Astrocyte (in vitro differentiated cells and primary cell): ENCODE data around the gene PRKG1. TPM values are rescaled to one million over a fixed set of nuclear protein-coding genes. Genes with fewer than 3 reads are reported as not detected.

Experiments used
- DNase-seq: peaks from one replicate; pipeline ENCODE4 v3.0.0-alpha.2; 2010; ENCODE audit warnings: low read depth
- FAIRE-seq: peaks from 2 replicates; lab custom pipeline; 2011; peaks lifted over from hg19 to GRCh38; lab: Jason Lieb, UNC
- H2AFZ ChIP-seq: 2 replicates; pipeline ENCODE4 v1.6.0; 2012; ENCODE audit warnings: low read depth, low read length, inconsistent platforms
- H3K27ac ChIP-seq: 2 replicates; pipeline ENCODE4 v1.5.1; 2011; ENCODE audit warnings: low read depth, low read length, inconsistent platforms
- H3K27me3 ChIP-seq: 2 replicates; pipeline ENCODE4 v1.6.0; 2011; ENCODE audit warnings: low read length, inconsistent platforms; ENCODE audit not compliant: insufficient read depth
- H3K36me3 ChIP-seq: 2 replicates; pipeline ENCODE4 v1.5.1; 2011; ENCODE audit warnings: low read length, inconsistent platforms; ENCODE audit not compliant: insufficient read depth
- H3K4me1 ChIP-seq: 2 replicates; pipeline ENCODE4 v1.5.1; 2011; ENCODE audit warnings: low read length, inconsistent platforms; ENCODE audit not compliant: insufficient read depth
- H3K4me2 ChIP-seq: 2 replicates; pipeline ENCODE4 v1.6.0; 2012; ENCODE audit warnings: low read length, inconsistent platforms
- H3K4me3 ChIP-seq: 2 replicates; pipeline ENCODE4 v1.5.1; 2011; ENCODE audit warnings: low read depth, mild to moderate bottlenecking, low read length, inconsistent platforms; ENCODE audit not compliant: insufficient read depth
- H3K79me2 ChIP-seq: 2 replicates; pipeline ENCODE4 v1.6.0; 2012; ENCODE audit warnings: mild to moderate bottlenecking, low read length, inconsistent platforms; ENCODE audit not compliant: insufficient read depth
- H3K9ac ChIP-seq: 2 replicates; pipeline ENCODE4 v1.6.0; 2012; ENCODE audit warnings: mild to moderate bottlenecking, low read length, inconsistent platforms
- H3K9me3 ChIP-seq: 2 replicates; pipeline ENCODE4 v1.5.1; 2012; ENCODE audit warnings: low read depth, mild to moderate bottlenecking, low read length, inconsistent platforms; ENCODE audit not compliant: insufficient read depth
- H4K20me1 ChIP-seq: 2 replicates; pipeline ENCODE4 v1.6.0; 2012; ENCODE audit warnings: low read length, inconsistent platforms; ENCODE audit not compliant: insufficient read depth
- H3K27ac Mint-ChIP-seq: one replicate; pipeline ENCODE4 v1.8.0; 2021; ENCODE audit warnings: mild to moderate bottlenecking, mixed read lengths; ENCODE audit not compliant: unreplicated experiment
- H3K27me3 Mint-ChIP-seq: one replicate; pipeline ENCODE4 v1.8.0; 2021; ENCODE audit warnings: low read depth, mixed read lengths; ENCODE audit not compliant: unreplicated experiment
- H3K36me3 Mint-ChIP-seq: one replicate; pipeline ENCODE4 v1.8.0; 2021; ENCODE audit warnings: low read depth, mixed read lengths; ENCODE audit not compliant: unreplicated experiment
- H3K4me1 Mint-ChIP-seq: one replicate; pipeline ENCODE4 v1.8.0; 2021; ENCODE audit warnings: low read depth, mixed read lengths; ENCODE audit not compliant: unreplicated experiment
- H3K4me3 Mint-ChIP-seq: one replicate; pipeline ENCODE4 v1.8.0; 2021; ENCODE audit warnings: mild to moderate bottlenecking, moderate library complexity, mixed read lengths; ENCODE audit not compliant: unreplicated experiment
- H3K9me3 Mint-ChIP-seq: one replicate; pipeline ENCODE4 v1.8.0; 2021; ENCODE audit warnings: mild to moderate bottlenecking, mixed read lengths; ENCODE audit not compliant: unreplicated experiment
- CTCF ChIP-seq: IDR thresholded peaks from 2 replicates; pipeline ENCODE4 v1.5.1; 2011; ENCODE audit warnings: low read depth, mild to moderate bottlenecking, inconsistent platforms, low read length, moderate library complexity; ENCODE audit not compliant: insufficient read depth
- EZH2 ChIP-seq: IDR thresholded peaks from 2 replicates; pipeline ENCODE4 v1.6.1; 2012; ENCODE audit warnings: mild to moderate bottlenecking, low read length, inconsistent platforms; ENCODE audit not compliant: insufficient read depth
- total RNA-seq: library from RNA; stranded (reverse); gene quantifications from 2 replicates; pipeline ENCODE4 v1.2.1, GENCODE V29; 2021

PRKG1 gene
- total RNA-seq, 1 donor from 2014 or later = 3.1 TPM

GRCh38 chr10:51767103-51767763, 692.9 kb downstream of the PRKG1 start:
- Histone ChIP-seq H3K9me3 (no peaks in the 10 kb centered on the region), H3K9ac (no peak overlapping the region), H3K27me3 (no peaks in the 10 kb centered on the region), H2AFZ (no peak overlapping the region), H3K27ac (no peak overlapping the region), H3K4me3 (no peak overlapping the region), H3K79me2 (no peaks in the 10 kb centered on the region), H3K4me1 (no peaks in the 10 kb centered on the region), H3K4me2 (no peak overlapping the region), H3K36me3 (no peaks in the 10 kb centered on the region), H4K20me1 (no peaks in the 10 kb centered on the region)
- H3K4me3 Mint-ChIP-seq = no peak overlapping the region
- H3K27ac Mint-ChIP-seq = no peak overlapping the region
- peaks cover 5% of the 10 kb centered on the region for H3K9me3 Mint-ChIP-seq
- H3K27me3 Mint-ChIP-seq = no peaks in the 10 kb centered on the region
- FAIRE-seq = no peak
- H3K4me1 Mint-ChIP-seq = peaks cover 18% of the 10 kb centered on the region
- H3K36me3 Mint-ChIP-seq = no peaks in the 10 kb centered on the region
- DNase-seq = no peak
- no peak for TF ChIP-seq CTCF
- TF ChIP-seq EZH2 = no peak

DNA sequence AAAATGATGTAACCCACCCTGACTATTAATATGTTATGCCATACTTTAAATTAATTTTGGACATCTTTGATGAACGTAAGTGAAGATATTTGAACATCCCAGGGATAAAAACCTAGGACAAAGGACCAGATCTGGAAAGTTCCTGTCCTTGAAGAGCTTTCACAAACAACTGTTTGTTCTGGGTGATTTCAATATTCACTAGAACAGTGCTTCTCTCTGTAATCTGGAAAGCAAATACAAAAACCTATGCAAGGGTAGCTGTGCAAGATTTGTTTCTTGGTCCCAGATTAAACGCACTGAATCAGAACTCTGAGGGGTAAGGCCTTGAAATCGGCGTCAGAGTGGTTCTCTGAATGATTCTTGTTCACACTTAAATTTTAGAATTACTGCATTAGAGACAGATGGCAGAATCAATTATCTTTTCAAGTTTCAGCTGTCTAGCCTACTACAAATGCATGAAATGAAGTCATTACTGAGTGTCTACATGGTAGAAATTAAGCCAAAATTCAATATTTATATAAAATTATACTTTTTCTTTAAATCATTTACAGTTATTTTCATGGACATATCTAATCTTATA, 694.7 kb downstream of the PRKG1 start:
- H2AFZ ChIP-seq = no peak overlapping the region

More for the DNA sequence above, 694.7 kb downstream of the PRKG1 start:
- H4K20me1 ChIP-seq = no peaks in the 10 kb centered on the region
- no peaks in the 10 kb centered on the region for H3K36me3 Mint-ChIP-seq
- H3K4me2 ChIP-seq = no peak overlapping the region
- H3K9ac ChIP-seq = no peak overlapping the region
- H3K9me3 ChIP-seq = no peaks in the 10 kb centered on the region
- no peak for TF ChIP-seq EZH2
- TF ChIP-seq CTCF = no peak
- peaks cover 18% of the 10 kb centered on the region for H3K4me1 Mint-ChIP-seq
- H3K27me3 ChIP-seq = no peaks in the 10 kb centered on the region
- H3K79me2 ChIP-seq = no peaks in the 10 kb centered on the region
- peaks cover 5% of the 10 kb centered on the region for H3K9me3 Mint-ChIP-seq
- no peak overlapping the region for H3K4me3 Mint-ChIP-seq
- H3K27ac ChIP-seq = no peak overlapping the region
- no peak overlapping the region for H3K27ac Mint-ChIP-seq
- FAIRE-seq (no peak), DNase-seq (no peak)
- H3K36me3 ChIP-seq = no peaks in the 10 kb centered on the region
- no peaks in the 10 kb centered on the region for H3K27me3 Mint-ChIP-seq
- H3K4me3 ChIP-seq = no peak overlapping the region
- no peaks in the 10 kb centered on the region for H3K4me1 ChIP-seq
